Left renal pelvis (tissue), 4 donors: ENCODE measurements around the gene CMBL. TPM values are rescaled to one million over a fixed set of nuclear protein-coding genes. Genes with fewer than 3 reads are reported as not detected.
"Not testable (repeated sequence)": the region's sequence is repeated elsewhere in the genome, so short reads cannot be mapped to it uniquely, and the experiment has no call there.

Source experiments
- DNase-seq, 4 donors: peaks; one replicate each; pipeline ENCODE4 v3.0.0-alpha.2; 2013; ENCODE audit warnings: low read depth in 4 of 4, low spot score in 3 of 4
- polyA plus RNA-seq, 4 donors: library from polyadenylated mRNA; unstranded; fragments of 120-200 nt; gene quantifications; one replicate each; pipeline ENCODE4 v1.2.1, GENCODE V29; 2013; ENCODE audit not compliant: insufficient read length in 4 of 4

The CMBL gene
- polyA plus RNA-seq, result 10 to 100 TPM; 32.1 to 47.4 (median 41.2) TPM

DNA sequence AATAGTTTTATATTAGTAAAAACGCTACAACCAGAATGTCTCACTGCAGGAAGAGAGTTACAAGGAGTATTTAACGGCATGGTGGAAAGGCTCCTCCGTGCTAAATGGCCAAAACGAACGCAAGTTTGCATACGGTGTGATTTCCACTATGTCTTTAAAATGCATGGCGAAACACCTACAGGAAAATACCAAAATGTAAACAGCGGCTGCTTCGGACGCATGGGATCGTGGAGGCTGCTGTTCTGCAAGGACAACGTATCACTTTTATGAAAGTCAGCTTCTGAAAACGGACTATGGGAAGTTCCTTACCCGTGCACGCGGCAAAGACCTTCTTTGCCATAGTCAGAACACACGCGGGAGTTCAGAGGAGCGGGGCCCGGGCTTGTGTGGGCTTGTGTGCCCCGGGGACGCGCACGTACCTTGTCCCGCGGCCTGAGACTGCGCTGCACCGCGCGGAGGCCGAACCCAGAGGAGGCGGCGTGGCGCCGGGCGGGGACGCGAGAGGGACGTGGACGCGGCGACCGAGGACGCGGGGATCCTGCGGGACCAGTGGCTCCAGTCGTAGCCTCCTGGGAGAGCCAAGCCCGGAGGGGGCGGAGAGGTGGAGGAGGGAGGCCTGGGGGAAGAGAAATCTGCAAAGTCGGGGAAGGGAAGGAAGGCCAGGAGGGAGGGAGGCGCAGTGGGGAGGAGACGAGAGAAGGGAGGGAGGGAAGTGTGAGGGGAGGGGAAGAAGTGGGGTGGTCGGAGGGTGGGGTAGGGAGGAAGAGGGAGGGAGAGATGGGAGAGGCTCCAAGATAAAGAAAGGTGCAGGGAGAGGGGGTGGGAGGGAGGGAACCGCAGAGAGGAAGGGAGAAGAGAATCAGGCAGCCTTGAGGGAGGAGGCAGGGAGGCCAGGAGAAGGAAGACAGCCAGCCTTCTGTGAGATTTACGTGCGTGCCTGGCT lies at the start of gene CMBL:
TSS of gene CMBL (minus strand) at position 697 of the 943 bp plus-strand sequence. CDS start 17,140 bp downstream, outside the sequence.
- no peak for DNase-seq

GRCh38 chr5:10355071-10355889 lies 47.6 kb upstream of the CMBL start:
- no peak for DNase-seq

DNA sequence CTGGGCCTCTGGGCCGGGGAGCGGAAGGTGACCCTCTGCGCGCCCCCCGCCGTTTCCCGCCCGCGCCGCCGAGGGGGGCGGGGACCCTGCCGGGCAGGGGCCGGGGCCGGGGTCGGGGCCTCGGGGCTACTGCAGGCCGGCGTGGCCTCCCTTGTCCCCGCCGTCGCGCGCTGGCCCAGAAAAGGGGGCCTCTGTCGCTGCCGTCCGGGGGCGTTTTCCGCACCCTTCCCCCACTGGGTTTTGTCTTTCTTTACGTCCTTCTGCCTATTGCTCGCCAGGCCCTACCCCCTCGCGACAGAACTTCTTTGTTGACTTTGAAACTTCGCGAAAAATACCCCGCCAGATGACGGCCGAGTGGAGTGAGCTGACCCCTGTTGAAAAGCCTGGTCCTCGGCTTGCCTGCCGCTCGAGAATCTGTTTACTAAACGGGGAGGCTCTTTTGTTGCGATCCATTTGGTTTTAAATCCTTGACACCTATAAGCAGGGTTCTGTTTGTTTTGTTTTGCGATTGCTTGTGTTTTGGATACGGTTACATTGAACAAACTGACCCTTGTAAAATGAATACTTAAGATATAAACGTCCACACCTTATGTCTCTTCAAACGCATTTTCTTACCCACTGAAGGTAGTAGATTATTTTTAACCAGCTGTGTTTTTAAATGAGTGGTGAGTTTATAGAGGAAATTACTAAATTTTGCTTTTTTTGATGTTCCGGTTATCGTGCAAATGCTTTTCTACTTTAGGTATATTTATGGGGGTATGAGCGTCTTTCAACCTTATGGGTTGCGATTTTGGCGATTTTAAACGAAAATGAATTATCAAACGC lies 46.6 kb upstream of the CMBL start:
- DNase-seq, result peak in 1 of 4 donors; percentile 50

GRCh38 chr5:10353241-10354047 lies 45.7 kb upstream of the CMBL start, which contains the start of gene MARCHF6:
MARCHF6 (plus strand) TSS chr5:10353695; CDS start chr5:10353899, 204 bp downstream.
- peak; percentile 77 to 88 (median 84) for DNase-seq

- peak in 1 of 4 donors; percentile 60 for DNase-seq
Measured at GRCh38 chr5:10352430-10353240, 44.9 kb upstream of the CMBL start.

DNA sequence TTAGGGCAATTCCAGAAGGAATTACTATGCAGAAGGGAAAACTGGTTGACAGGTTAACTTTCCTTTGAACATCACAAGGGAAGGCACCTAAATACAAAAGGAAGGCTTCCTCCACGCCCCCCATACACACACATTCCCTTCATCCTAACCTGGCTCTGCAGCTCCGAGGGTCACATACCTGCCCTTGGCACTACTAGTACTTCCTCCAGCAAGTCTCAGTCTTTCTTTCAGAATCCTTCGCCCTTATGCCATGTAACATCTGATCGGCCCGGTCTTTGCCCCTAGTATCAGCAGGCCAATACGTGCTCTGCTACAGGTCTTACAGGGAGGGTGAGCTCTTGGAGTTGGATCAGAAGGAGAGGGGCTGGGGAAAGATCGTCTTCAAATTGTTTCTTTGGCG lies 44.2 kb upstream of the CMBL start:
- DNase-seq, result no peak

GRCh38 chr5:10351199-10351905 lies 43.6 kb upstream of the CMBL start:
- no peak for DNase-seq

DNA sequence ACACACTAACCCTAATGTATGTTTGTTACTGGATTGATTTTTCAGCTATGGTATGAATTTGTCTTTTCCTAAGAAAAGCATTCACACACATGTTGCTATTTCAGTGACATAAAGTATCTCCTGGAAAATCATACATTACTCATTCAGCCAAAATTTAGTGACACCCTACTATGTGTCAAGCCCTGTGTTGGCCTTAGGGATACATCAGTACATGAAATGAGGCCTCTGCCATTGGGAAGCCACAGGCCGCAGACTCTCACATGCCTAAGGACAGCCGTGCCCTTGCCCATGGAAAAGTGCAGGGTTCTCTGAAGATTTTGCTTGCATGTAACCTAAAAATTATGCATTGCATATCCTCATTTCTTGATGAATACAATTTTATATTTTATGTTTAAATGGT lies 40.6 kb upstream of the CMBL start:
- DNase-seq, result no peak

DNA sequence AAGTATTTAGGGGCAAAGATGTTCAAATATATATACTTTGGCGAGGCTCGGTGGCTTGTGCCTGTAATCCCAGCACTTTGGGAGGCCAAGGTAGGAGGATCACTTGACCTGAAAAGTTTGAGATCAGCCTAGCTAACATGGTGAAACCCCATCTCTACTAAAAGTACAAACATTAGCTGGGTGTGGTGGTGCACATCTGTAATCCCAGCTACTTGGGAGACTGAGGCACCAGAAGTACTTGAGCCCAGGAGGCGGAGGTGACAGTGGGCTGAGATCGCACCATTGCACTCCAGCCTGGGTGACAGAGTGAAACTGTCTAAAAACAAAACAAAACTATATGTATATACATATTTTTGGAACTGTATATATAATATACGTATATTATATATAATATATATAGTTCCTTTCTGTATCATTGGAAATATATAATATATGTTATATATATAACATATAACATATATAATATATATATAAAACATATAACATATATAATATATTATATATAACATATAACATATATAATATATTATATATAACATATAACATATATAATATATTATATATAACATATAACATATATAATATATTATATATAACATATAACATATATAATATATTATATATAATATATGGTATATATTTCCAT lies 36.9 kb upstream of the CMBL start:
- DNase-seq, result not testable (repeated sequence)

GRCh38 chr5:10343486-10343885 lies 35.8 kb upstream of the CMBL start:
- no peak for DNase-seq

DNA sequence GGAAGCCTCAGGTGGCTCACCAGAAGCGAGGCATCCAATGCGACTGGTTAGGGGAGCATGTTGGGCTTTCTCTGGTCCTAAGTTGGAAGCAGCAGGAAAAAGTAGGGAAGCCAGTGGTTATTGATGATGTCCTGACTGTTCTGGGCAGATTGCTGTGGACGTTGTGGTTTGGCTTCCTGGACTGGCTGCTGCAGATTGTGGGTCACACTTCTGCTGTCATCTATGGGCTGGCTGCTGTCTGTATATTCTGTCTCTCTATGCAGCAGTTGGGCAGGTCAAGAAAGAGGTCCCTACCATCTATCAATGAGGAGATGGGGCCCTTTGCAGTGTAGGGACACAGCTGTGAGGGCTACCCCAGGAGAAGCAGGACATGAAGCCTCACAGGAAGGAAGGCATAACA lies 32.3 kb upstream of the CMBL start:
- DNase-seq, result no peak

- DNase-seq, result no peak
Measured at GRCh38 chr5:10339058-10339811, 31.5 kb upstream of the CMBL start.

GRCh38 chr5:10338686-10339057 lies 31.0 kb upstream of the CMBL start:
- no peak for DNase-seq

DNA sequence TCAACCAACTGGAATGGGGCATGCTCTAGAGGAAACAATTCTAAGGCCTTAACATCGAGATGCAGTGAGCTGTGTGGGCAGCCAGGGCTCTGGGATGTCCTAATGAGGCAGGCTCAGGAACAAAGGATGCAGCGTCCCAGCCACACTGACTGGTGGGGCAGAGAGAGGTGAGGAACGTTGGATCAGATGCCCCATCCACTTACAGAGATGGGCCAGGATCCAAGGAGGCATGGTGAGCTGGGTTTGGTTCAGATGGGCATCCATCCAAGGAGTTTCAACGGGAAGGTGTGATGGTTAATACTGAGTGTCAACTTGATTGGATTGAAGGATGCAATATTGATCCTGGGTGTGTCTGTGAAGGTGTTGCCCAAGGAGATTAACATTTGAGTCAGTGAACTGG lies 30.3 kb upstream of the CMBL start:
- DNase-seq, result no peak

DNA sequence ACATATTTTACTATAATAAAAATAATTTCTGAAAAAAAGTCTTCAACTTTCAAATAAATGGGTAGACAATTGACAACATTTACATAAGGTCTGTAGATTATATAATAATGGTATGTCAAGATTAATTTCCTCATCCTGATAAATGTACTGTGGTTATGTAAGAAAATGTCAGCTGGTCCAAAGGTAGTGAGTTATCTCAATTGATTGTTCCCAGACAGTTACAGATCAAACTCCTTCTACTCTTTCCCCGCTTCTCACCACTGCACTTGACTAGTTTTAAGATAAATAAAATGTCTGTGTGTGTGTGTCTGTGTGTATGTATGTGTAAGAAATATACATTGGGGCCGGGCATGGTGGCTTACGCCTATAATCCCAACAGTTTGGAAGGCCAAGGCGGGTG lies 29.4 kb upstream of the CMBL start:
- DNase-seq, result no peak

DNA sequence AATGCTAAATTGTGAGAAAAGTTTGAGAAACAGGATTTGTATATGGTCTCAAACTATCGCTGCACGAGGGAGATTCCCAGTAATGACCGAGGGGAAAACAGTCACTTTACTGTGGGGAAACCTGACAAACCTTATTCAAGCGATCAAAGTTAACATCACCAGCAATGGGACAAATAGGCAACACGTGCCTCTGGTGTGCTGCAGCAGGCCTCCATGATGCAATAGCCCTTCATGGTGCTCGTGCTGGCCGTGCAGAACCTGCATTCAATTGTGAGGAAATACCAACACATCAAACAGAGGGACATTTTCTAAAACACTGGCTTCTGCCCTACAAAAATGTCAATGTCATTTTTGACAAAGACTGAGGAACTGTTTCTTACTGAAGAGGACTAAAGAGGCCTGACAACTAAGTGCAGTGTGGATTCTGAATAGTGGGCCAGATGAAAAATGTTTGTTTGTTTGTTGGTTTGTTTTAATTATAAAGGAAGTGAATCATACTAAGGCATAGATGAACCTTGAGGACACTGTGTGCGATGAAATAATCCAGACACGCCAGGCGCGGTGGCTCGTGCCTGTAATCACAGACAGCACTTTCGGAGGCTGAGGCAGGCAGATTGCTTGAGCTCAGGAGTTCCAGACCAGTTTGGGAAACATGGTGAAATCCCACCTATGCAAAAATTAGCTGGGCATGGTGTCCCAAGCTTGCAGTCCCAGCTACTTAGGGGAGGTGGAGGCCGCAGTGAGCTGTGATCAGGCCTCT lies 28.2 kb upstream of the CMBL start:
- DNase-seq, result no peak
